Left lung (tissue), 10 donors: ENCODE results near the gene SPRR2A. TPM values are rescaled to one million over a fixed set of nuclear protein-coding genes. Genes with fewer than 3 reads are reported as not detected.

Experiments
- ATAC-seq: fragments of 200-7000 bp; cut with Tn5 transposase; one replicate; pipeline ENCODE4 v1.9.1; 2020; ENCODE audit warnings: moderate library complexity
- DNase-seq, 4 donors: peaks; one replicate each; pipeline ENCODE4 v3.0.0-alpha.2; 2013 to 2020
- H3K27ac ChIP-seq, 2 donors: fragments of 200-600 bp; sonication (generic) in 1 of 2; one replicate each; pipeline versions ENCODE4 v1.5.0 to v1.8.0; 2020 to 2021
- H3K27me3 ChIP-seq, 2 donors: fragments of 200-600 bp; sonication (generic) in 1 of 2; one replicate each; pipeline versions ENCODE4 v1.5.0 to v1.8.0; 2020 to 2021
- H3K36me3 ChIP-seq, 2 donors: fragments of 200-600 bp; sonication (generic) in 1 of 2; one replicate each; pipeline versions ENCODE4 v1.5.0 to v1.8.0; 2020 to 2021
- H3K4me1 ChIP-seq, 2 donors: fragments of 200-600 bp; one replicate each; pipeline ENCODE4 v1.8.0; 2021
- H3K4me3 ChIP-seq, 2 donors: fragments of 200-600 bp; sonication (generic) in 1 of 2; one replicate each; pipeline versions ENCODE4 v1.5.0 to v1.8.0; 2020 to 2021; ENCODE audit warnings: mild to moderate bottlenecking in 1 of 2
- H3K9me3 ChIP-seq, 2 donors: fragments of 200-600 bp; sonication (generic) in 1 of 2; one replicate each; pipeline versions ENCODE4 v1.5.0 to v1.8.0; 2020 to 2021
- CTCF ChIP-seq, 2 donors: fragments of 200-600 bp; sonication (generic) in 1 of 2; IDR thresholded peaks; one replicate each; pipeline versions ENCODE4 v1.5.0 to v1.8.0; 2021; ENCODE audit warnings: antibody characterized with exemption in 2 of 2
- intact Hi-C, 2 donors: fragments of 100-400 bp; cut with DNase I; formaldehyde crosslinking; loops; one replicate each; pipeline versions ENCODE4 v1.11.2 to v1.14.2; 2022
- polyA plus RNA-seq, 6 donors: library from polyadenylated mRNA; unstranded; fragments of 120-200 nt; gene quantifications; one replicate each; pipeline ENCODE4 v1.2.1, GENCODE V29; 2013; ENCODE audit not compliant: insufficient read length in 6 of 6
- total RNA-seq, 2 donors: library from RNA; stranded (reverse); fragmentation: NEBNext Ultra II Directional; extraction: Animal tissue kit (Norgen Biotek cat#: 25700); gene quantifications; one replicate each; pipeline ENCODE4 v1.2.1, GENCODE V29; 2021
- donor health status: DM: no; HTN: yes; CAD: no.
- donor health status: DM: no; HTN: no; CAD: no.

Gene SPRR2A
- total and polyA plus RNA-seq, 8 donors: not detected

- TF ChIP-seq CTCF (IDR thresholded peaks at IDR 0.05): no peak
Observed at GRCh38 chr1:153040950-153041631, 16.2 kb downstream of the SPRR2A start, which contains the start of gene SPRR2D. Gene SPRR2D (minus strand): TSS chr1:153041120. CDS start chr1:153040346, 774 bp downstream.

GRCh38 chr1:153035211-153035610 is 22.1 kb downstream of the SPRR2A start:
- Histone ChIP-seq H3K4me3 (no peak overlapping the region), H3K9me3 (no peaks in the 10 kb centered on the region), H3K27me3 (no peaks in the 10 kb centered on the region), H3K27ac (no peak overlapping the region), H3K36me3 (no peaks in the 10 kb centered on the region), H3K4me1 (no peaks in the 10 kb centered on the region)
- intact Hi-C loops: no loop called here
- ATAC-seq: no peak
- DNase-seq: no peak
- no peak for TF ChIP-seq CTCF (IDR thresholded peaks at IDR 0.05)

More at GRCh38 chr1:153040950-153041631, 16.2 kb downstream of the SPRR2A start, which contains the start of gene SPRR2D:
- no peak for ATAC-seq
- H3K36me3 ChIP-seq: no peaks in the 10 kb centered on the region
- no peak within 1 kb of the TSS for H3K4me3 ChIP-seq
- DNase-seq: no peak
- intact Hi-C loops: no loop called here
- peaks cover 0 to 6% of the 10 kb centered on the region in 2 donors for H3K27me3 ChIP-seq
- no peaks in the 10 kb centered on the region for H3K4me1 ChIP-seq
- no peak within 1 kb of the TSS for H3K27ac ChIP-seq
- H3K9me3 ChIP-seq: no peaks in the 10 kb centered on the region

GRCh38 chr1:153032677-153033308 is 24.5 kb downstream of the SPRR2A start:
- H3K27ac ChIP-seq: no peak overlapping the region
- DNase-seq: no peak
- H3K4me3 ChIP-seq: no peak overlapping the region
- ATAC-seq: peak; percentile 98
- H3K27me3 ChIP-seq: no peaks in the 10 kb centered on the region
- no peak for TF ChIP-seq CTCF (IDR thresholded peaks at IDR 0.05)
- no peaks in the 10 kb centered on the region for H3K36me3 ChIP-seq
- H3K4me1 ChIP-seq: no peaks in the 10 kb centered on the region
- intact Hi-C loops: no loop called here
- H3K9me3 ChIP-seq: no peaks in the 10 kb centered on the region

GRCh38 chr1:153032073-153032472 is 25.2 kb downstream of the SPRR2A start:
- no peaks in the 10 kb centered on the region for H3K27me3 ChIP-seq

More at GRCh38 chr1:153032073-153032472, 25.2 kb downstream of the SPRR2A start:
- Histone ChIP-seq H3K4me3 (no peak overlapping the region), H3K4me1 (no peaks in the 10 kb centered on the region), H3K36me3 (no peaks in the 10 kb centered on the region), H3K27ac (no peak overlapping the region), H3K9me3 (no peaks in the 10 kb centered on the region)
- DNase-seq (no peak), ATAC-seq (no peak)
- no peak for TF ChIP-seq CTCF (IDR thresholded peaks at IDR 0.05)
- intact Hi-C loops: no loop called here
